ENCODE measurements around the gene OXSR1.

OXSR1 gene

GRCh38 chr3:38164952-38165721 is at the start of gene OXSR1:
TSS of gene OXSR1 (plus strand) at chr3:38165537. CDS start at chr3:38165877, 340 bp downstream.
- peak; percentile 92 to 95 (median 93) for DNase-seq (ENCODE audit: low read depth in 3 of 3)

- no peak for DNase-seq (ENCODE audit: low read depth in 3 of 3)
Measured at GRCh38 chr3:38115645-38116427, 49.5 kb upstream of the OXSR1 start.

GRCh38 chr3:38116471-38117162 is 48.7 kb upstream of the OXSR1 start:
- no peak for DNase-seq (ENCODE audit: low read depth in 3 of 3)

- no peak for DNase-seq (ENCODE audit: low read depth in 3 of 3)
Measured at GRCh38 chr3:38117163-38117716, 48.1 kb upstream of the OXSR1 start.

GRCh38 chr3:38117748-38118420 is 47.5 kb upstream of the OXSR1 start:
- peak; percentile 37 to 57 (median 56) for DNase-seq (ENCODE audit: low read depth in 3 of 3)

GRCh38 chr3:38118421-38119247 is 46.7 kb upstream of the OXSR1 start:
- no peak for DNase-seq (ENCODE audit: low read depth in 3 of 3)

- DNase-seq (ENCODE audit: low read depth in 3 of 3), result no peak
Measured at GRCh38 chr3:38119248-38119544, 46.1 kb upstream of the OXSR1 start.

- DNase-seq (ENCODE audit: low read depth in 3 of 3), result no peak
Measured at GRCh38 chr3:38119821-38120692, 45.3 kb upstream of the OXSR1 start.

- no peak for DNase-seq (ENCODE audit: low read depth in 3 of 3)
Measured at GRCh38 chr3:38120693-38121450, 44.5 kb upstream of the OXSR1 start.

GRCh38 chr3:38121451-38121831 is 43.9 kb upstream of the OXSR1 start:
- no peak for DNase-seq (ENCODE audit: low read depth in 3 of 3)

GRCh38 chr3:38121832-38122461 is 43.4 kb upstream of the OXSR1 start:
- DNase-seq (ENCODE audit: low read depth in 3 of 3), result no peak

GRCh38 chr3:38122712-38123290 is 42.5 kb upstream of the OXSR1 start:
- DNase-seq (ENCODE audit: low read depth in 3 of 3), result no peak

GRCh38 chr3:38124324-38125122 is 40.8 kb upstream of the OXSR1 start:
- no peak for DNase-seq (ENCODE audit: low read depth in 3 of 3)

- no peak for DNase-seq (ENCODE audit: low read depth in 3 of 3)
Measured at GRCh38 chr3:38125305-38126120, 39.8 kb upstream of the OXSR1 start.

GRCh38 chr3:38126121-38126892 is 39.0 kb upstream of the OXSR1 start:
- DNase-seq (ENCODE audit: low read depth in 3 of 3), result no peak

Measured in stimulated activated CD4-positive, alpha-beta T cell treated with anti-CD3 and anti-CD28 coated beads, TNF-alpha, amount 100 ng/mL, for 48 hours (primary cell).